Activated CD4-positive, alpha-beta T cell treated with anti-CD3 and anti-CD28 coated beads, Interleukin-2, Interleukin-4, amounts not matched to agents 100 ng/mL and 50 ng/mL, durations not matched to agents 16 hours and 8 hours (primary cell): ENCODE results near the gene LRIG1.

Experiments
- DNase-seq: peaks from one replicate; pipeline ENCODE4 v3.0.0-alpha.2; 2020; ENCODE audit warnings: low spot score

Gene LRIG1

GRCh38 chr3:66486646-66487045, 14.2 kb downstream of the LRIG1 start:
- DNase-seq, result no peak

- no peak for DNase-seq
Measured at GRCh38 chr3:66486202-66486601, 14.6 kb downstream of the LRIG1 start.

- no peak for DNase-seq
Measured at GRCh38 chr3:66485291-66485968, 15.4 kb downstream of the LRIG1 start.

GRCh38 chr3:66484106-66484844, 16.5 kb downstream of the LRIG1 start:
- DNase-seq, result no peak

GRCh38 chr3:66483409-66483906, 17.4 kb downstream of the LRIG1 start:
- no peak for DNase-seq

- DNase-seq, result no peak
Measured at GRCh38 chr3:66483006-66483405, 17.8 kb downstream of the LRIG1 start.

- no peak for DNase-seq
Measured at GRCh38 chr3:66482018-66482404, 18.8 kb downstream of the LRIG1 start.

GRCh38 chr3:66481071-66482017, 19.5 kb downstream of the LRIG1 start:
- DNase-seq, result peak; percentile 54

GRCh38 chr3:66480666-66481065, 20.2 kb downstream of the LRIG1 start:
- DNase-seq, result peak; percentile 88

- peak; percentile 72 for DNase-seq
Measured at GRCh38 chr3:66479532-66479947, 21.3 kb downstream of the LRIG1 start.

- DNase-seq, result no peak
Measured at GRCh38 chr3:66478960-66479359, 21.9 kb downstream of the LRIG1 start.

- no peak for DNase-seq
Measured at GRCh38 chr3:66477856-66478255, 23.0 kb downstream of the LRIG1 start.

- no peak for DNase-seq
Measured at GRCh38 chr3:66476852-66477381, 23.9 kb downstream of the LRIG1 start.

GRCh38 chr3:66475386-66476020, 25.3 kb downstream of the LRIG1 start:
- DNase-seq, result no peak

- no peak for DNase-seq
Measured at GRCh38 chr3:66473692-66474091, 27.1 kb downstream of the LRIG1 start.

GRCh38 chr3:66473181-66473580, 27.6 kb downstream of the LRIG1 start:
- DNase-seq, result no peak

- DNase-seq, result peak; percentile 93
Measured at GRCh38 chr3:66472313-66473134, 28.3 kb downstream of the LRIG1 start.

GRCh38 chr3:66470956-66471686, 29.7 kb downstream of the LRIG1 start:
- DNase-seq, result no peak

GRCh38 chr3:66470285-66470684, 30.5 kb downstream of the LRIG1 start:
- DNase-seq, result no peak

GRCh38 chr3:66469220-66469640, 31.6 kb downstream of the LRIG1 start:
- peak; percentile 86 for DNase-seq
